Measurements from ENCODE around the gene MTG2.

GRCh38 chr20:62238569-62239277 lies 55.9 kb downstream of the MTG2 start:
- TF ChIP-seq CTCF (tag by site-specific recombination; IDR thresholded peaks at IDR 0.05) (no peak; the same call in 1 of the 2 replicates), ZNF830 (tag by site-specific recombination; IDR thresholded peaks at IDR 0.05; ENCODE audit: low read depth) (no peak), KLF16 (tag by site-specific recombination; IDR thresholded peaks at IDR 0.05) (no peak), YY1 (tag by site-specific recombination; IDR thresholded peaks at IDR 0.05) (no peak), ZFP3 (tag by site-specific recombination; IDR thresholded peaks at IDR 0.05; ENCODE audit: low read depth) (no peak), ZNF843 (tag by site-specific recombination; IDR thresholded peaks at IDR 0.05) (no peak), MEIS1 (CRISPR knock-in tag; IDR thresholded peaks at IDR 0.05; ENCODE audit: borderline replicate concordance) (no peak)
